H54 (cell line): Measurements from ENCODE around the gene CACNA2D3.

Experiments used
- DNase-seq: peaks from one replicate; pipeline ENCODE4 v3.0.0; 2011; ENCODE audit warnings: low spot score, mixed read lengths; ENCODE audit not compliant: insufficient read length
- FAIRE-seq: peaks from 3 replicates; lab custom pipeline; 2011; peaks lifted over from hg19 to GRCh38; lab: Jason Lieb, UNC
- POLR2A ChIP-seq: IDR thresholded peaks from 2 replicates; pipeline ENCODE4 v1.6.1; 2011; ENCODE audit warnings: low read depth, mild to moderate bottlenecking, low read length

The CACNA2D3 gene

GRCh38 chr3:54273791-54274190 is 151.4 kb downstream of the CACNA2D3 start:
- FAIRE-seq (no peak), DNase-seq (no peak)
- TF ChIP-seq POLR2A = no peak

GRCh38 chr3:54274607-54275006 is 152.3 kb downstream of the CACNA2D3 start:
- FAIRE-seq (no peak), DNase-seq (no peak)
- TF ChIP-seq POLR2A = no peak

- TF ChIP-seq POLR2A = no peak
- DNase-seq (no peak), FAIRE-seq (no peak)
Observed at GRCh38 chr3:54279005-54279583, 156.7 kb downstream of the CACNA2D3 start.

GRCh38 chr3:54283470-54283869 is 161.1 kb downstream of the CACNA2D3 start:
- TF ChIP-seq POLR2A = no peak
- FAIRE-seq (no peak), DNase-seq (no peak)

- DNase-seq (no peak), FAIRE-seq (no peak)
- no peak for TF ChIP-seq POLR2A
Observed at GRCh38 chr3:54294214-54294613, 171.9 kb downstream of the CACNA2D3 start.

DNA sequence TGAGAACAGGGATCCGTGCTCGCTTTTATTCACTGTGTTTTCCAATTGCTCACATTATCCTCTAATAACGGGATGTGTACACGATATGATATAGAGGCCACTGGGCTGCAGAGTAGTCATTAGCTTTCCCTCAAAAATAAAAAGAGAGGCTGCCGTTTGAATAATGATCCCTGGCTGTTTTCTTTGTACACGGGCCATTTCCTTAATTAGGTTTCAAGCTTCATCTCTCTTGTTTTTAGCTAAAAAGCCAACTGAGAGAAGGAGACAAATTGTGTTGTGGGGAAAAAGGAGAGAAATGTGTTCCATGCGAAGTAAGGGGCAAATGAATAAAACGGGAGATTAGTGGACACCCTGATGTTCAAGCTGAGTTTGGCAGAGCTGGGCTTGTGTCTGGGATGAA is 174.2 kb downstream of the CACNA2D3 start:
- FAIRE-seq (no peak), DNase-seq (no peak)
- TF ChIP-seq POLR2A = no peak

GRCh38 chr3:54299169-54299935 is 177.0 kb downstream of the CACNA2D3 start:
- no peak for DNase-seq
- FAIRE-seq = no peak
- no peak for TF ChIP-seq POLR2A

- FAIRE-seq = no peak
- DNase-seq = no peak
- TF ChIP-seq POLR2A = no peak
Observed at GRCh38 chr3:54303517-54304375, 181.4 kb downstream of the CACNA2D3 start.

GRCh38 chr3:54304877-54305276 is 182.5 kb downstream of the CACNA2D3 start:
- no peak for DNase-seq
- TF ChIP-seq POLR2A = no peak
- FAIRE-seq = no peak

GRCh38 chr3:54305409-54306099 is 183.2 kb downstream of the CACNA2D3 start:
- no peak for TF ChIP-seq POLR2A
- no peak for DNase-seq
- FAIRE-seq = no peak

- TF ChIP-seq POLR2A = no peak
- FAIRE-seq = no peak
- DNase-seq = no peak
Observed at GRCh38 chr3:54307566-54308180, 185.3 kb downstream of the CACNA2D3 start.

GRCh38 chr3:54309601-54310000 is 187.2 kb downstream of the CACNA2D3 start:
- no peak for DNase-seq
- no peak for FAIRE-seq
- TF ChIP-seq POLR2A = no peak

DNA sequence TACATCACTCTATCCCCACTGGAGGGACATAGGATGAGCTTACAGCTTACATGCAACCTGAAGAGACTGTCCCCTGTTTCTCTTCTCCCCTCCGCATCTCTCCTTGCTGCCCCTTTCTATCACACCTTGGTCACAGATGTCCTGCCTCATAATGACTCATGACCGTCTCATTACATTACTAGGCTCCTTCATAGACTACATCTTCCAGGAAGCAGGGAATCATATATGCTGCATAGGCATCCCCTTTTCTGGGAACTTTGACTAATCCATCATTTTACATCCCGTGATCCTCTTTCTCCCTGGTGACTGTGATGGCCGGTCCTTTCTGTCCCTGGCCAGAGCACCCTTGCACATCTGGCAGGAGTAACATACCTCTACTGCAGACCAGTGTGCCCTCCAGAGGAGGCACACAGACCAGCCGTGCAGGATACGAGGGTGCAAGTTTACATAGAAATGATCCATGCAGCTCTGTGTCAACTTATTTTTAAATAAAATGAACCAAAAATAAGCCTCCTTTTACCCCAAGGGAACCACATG is 188.9 kb downstream of the CACNA2D3 start:
- DNase-seq (no peak), FAIRE-seq (no peak)
- no peak for TF ChIP-seq POLR2A
